Neural cell (in vitro differentiated cells): ENCODE data around the gene MID1. TPM values are rescaled to one million over a fixed set of nuclear protein-coding genes. Genes with fewer than 3 reads are reported as not detected.

Experiments used
- H2AFZ ChIP-seq: fragments of 200-600, 300-800 bp; sonication (generic), shearing (Covaris generic); 2 replicates; pipeline ENCODE4 v1.6.0; 2014; ENCODE audit warnings: low read depth, mild to moderate bottlenecking, antibody characterized with exemption, low read length, moderate library complexity
- H3F3A ChIP-seq: fragments of 200-600 bp; shearing (Covaris generic); 2 replicates; pipeline ENCODE4 v1.6.1; 2016; ENCODE audit warnings: mild to moderate bottlenecking, moderate library complexity, mixed read lengths, antibody characterized with exemption, low read length; ENCODE audit not compliant: insufficient read depth, poor library complexity, severe bottlenecking
- H3K27ac ChIP-seq: fragments of 200-600, 300-800 bp; sonication (generic), shearing (Covaris generic); 2 replicates; pipeline ENCODE4 v1.5.1; 2014; ENCODE audit warnings: mild to moderate bottlenecking, low read length, moderate library complexity
- H3K27me3 ChIP-seq: fragments of 300-800, 200-600 bp; sonication (generic), shearing (Covaris generic); 2 replicates; pipeline ENCODE4 v1.6.0; 2014; ENCODE audit warnings: mild to moderate bottlenecking, low read depth, low read length, moderate library complexity; ENCODE audit not compliant: insufficient read depth
- H3K36me3 ChIP-seq: fragments of 300-800, 200-600 bp; sonication (generic), shearing (Covaris generic); 2 replicates; pipeline ENCODE4 v1.5.1; 2014; ENCODE audit warnings: mild to moderate bottlenecking, antibody characterized with exemption, low read length, moderate library complexity; ENCODE audit not compliant: insufficient read depth
- H3K4me2 ChIP-seq: fragments of 300-800, 200-600 bp; sonication (generic), shearing (Covaris generic); 2 replicates; pipeline ENCODE4 v1.6.0; 2014; ENCODE audit warnings: mild to moderate bottlenecking, low read length
- H3K4me3 ChIP-seq: fragments of 300-800, 200-600 bp; sonication (generic), shearing (Covaris generic); 2 replicates; pipeline ENCODE4 v1.5.1; 2014; ENCODE audit warnings: mild to moderate bottlenecking, low read length, moderate library complexity
- H3K79me2 ChIP-seq: fragments of 200-600 bp; shearing (Covaris generic); replicated peaks from 2 replicates; pipeline ENCODE4 v1.6.0; 2014; ENCODE audit warnings: mild to moderate bottlenecking, low read length, moderate library complexity; ENCODE audit not compliant: insufficient read depth
- H3K9ac ChIP-seq: fragments of 300-800, 200-600 bp; sonication (generic), shearing (Covaris generic); 2 replicates; pipeline ENCODE4 v1.6.1; 2016; ENCODE audit warnings: mild to moderate bottlenecking, low read length, mixed read lengths
- H3K9me2 ChIP-seq: fragments of 200-600 bp; shearing (Covaris generic); 2 replicates; pipeline ENCODE4 v1.6.1; 2016; ENCODE audit warnings: mild to moderate bottlenecking, low read length, mixed read lengths; ENCODE audit not compliant: insufficient read depth
- H3K9me3 ChIP-seq: fragments of 200-600, 300-800 bp; sonication (generic), shearing (Covaris generic); 2 replicates; pipeline ENCODE4 v1.6.1; 2016; ENCODE audit warnings: mild to moderate bottlenecking, mixed run types, low read length, moderate library complexity, mixed read lengths
- H4K20me1 ChIP-seq: fragments of 200-600 bp; shearing (Covaris generic); 2 replicates; pipeline ENCODE4 v1.6.1; 2016; ENCODE audit warnings: mild to moderate bottlenecking, mixed run types; ENCODE audit not compliant: insufficient read depth
- CTCF ChIP-seq: fragments of 450-650 bp; IDR thresholded peaks from 2 replicates; pipeline ENCODE4 v1.5.1; 2014; ENCODE audit warnings: antibody characterized with exemption, mild to moderate bottlenecking, moderate library complexity; ENCODE audit not compliant: poor library complexity, severe bottlenecking
- EP300 ChIP-seq: fragments of 450-650 bp; conservative IDR thresholded peaks from 2 replicates; pipeline ENCODE4 v1.6.1; 2014; ENCODE audit warnings: antibody characterized with exemption, mild to moderate bottlenecking, moderate library complexity; ENCODE audit not compliant: poor library complexity, severe bottlenecking
- EZH2 ChIP-seq: fragments of 200-600, 300-800 bp; shearing (Covaris generic), sonication (generic); IDR thresholded peaks from 2 replicates; pipeline ENCODE4 v1.6.1; 2014; ENCODE audit warnings: antibody characterized with exemption, low read length, borderline replicate concordance, mild to moderate bottlenecking; ENCODE audit not compliant: insufficient read depth, poor library complexity, severe bottlenecking
- MXI1 ChIP-seq: fragments of 450-650 bp; conservative IDR thresholded peaks from 2 replicates; pipeline ENCODE4 v1.6.1; 2014; ENCODE audit warnings: antibody characterized with exemption, mild to moderate bottlenecking; ENCODE audit not compliant: poor library complexity, severe bottlenecking
- POLR2AphosphoS5 ChIP-seq: IDR thresholded peaks from 2 replicates; pipeline ENCODE4 v1.6.1; 2012
- RAD21 ChIP-seq: fragments of 450-650 bp; conservative IDR thresholded peaks from 2 replicates; pipeline ENCODE4 v1.6.1; 2014; ENCODE audit warnings: antibody characterized with exemption, mild to moderate bottlenecking, moderate library complexity
- REST ChIP-seq: IDR thresholded peaks from 2 replicates; pipeline ENCODE4 v1.6.1; 2012; ENCODE audit warnings: borderline replicate concordance
- SMC3 ChIP-seq: fragments of 450-650 bp; conservative IDR thresholded peaks from 2 replicates; pipeline ENCODE4 v1.6.1; 2014; ENCODE audit warnings: antibody characterized with exemption, mild to moderate bottlenecking, moderate library complexity; ENCODE audit not compliant: poor library complexity
- TAF1 ChIP-seq: IDR thresholded peaks from 2 replicates; pipeline ENCODE4 v1.6.1; 2012; ENCODE audit warnings: low read depth
- polyA plus RNA-seq: library from polyadenylated mRNA; depleted of rRNA; stranded (reverse); fragments of >200 nt; gene quantifications from 2 replicates; pipeline ENCODE4 v1.2.3, GENCODE V29; 2014

MID1 gene
- polyA plus RNA-seq, 1 donor from 2014 or later: 16.6 TPM

GRCh38 chrX:10653302-10653701 is 32.9 kb upstream of the MID1 start:
- Histone ChIP-seq H3F3A (no peaks in the 10 kb centered on the region), H3K27me3 (no peaks in the 10 kb centered on the region), H3K79me2 (no peaks in the 10 kb centered on the region), H3K9me3 (no peaks in the 10 kb centered on the region), H4K20me1 (no peaks in the 10 kb centered on the region), H2AFZ (no peak overlapping the region), H3K27ac (no peak overlapping the region), H3K4me2 (no peak overlapping the region), H3K9me2 (no peaks in the 10 kb centered on the region), H3K9ac (no peak overlapping the region), H3K4me3 (no peak overlapping the region), H3K36me3 (no peaks in the 10 kb centered on the region)
- TF ChIP-seq RAD21: no peak
- no peak for TF ChIP-seq EP300
- TF ChIP-seq MXI1: no peak
- TF ChIP-seq TAF1: no peak
- TF ChIP-seq CTCF: no peak
- TF ChIP-seq EZH2: no peak
- no peak for TF ChIP-seq REST
- no peak for TF ChIP-seq POLR2AphosphoS5
- no peak for TF ChIP-seq SMC3

- H3K36me3 ChIP-seq: no peaks in the 10 kb centered on the region
- H3K27ac ChIP-seq: no peak overlapping the region
- no peaks in the 10 kb centered on the region for H4K20me1 ChIP-seq
- no peaks in the 10 kb centered on the region for H3K27me3 ChIP-seq
- H3K4me3 ChIP-seq: no peak overlapping the region
- H3K9me3 ChIP-seq: no peaks in the 10 kb centered on the region
- TF ChIP-seq RAD21 (no peak), EP300 (no peak), MXI1 (no peak), TAF1 (no peak)
- H3K4me2 ChIP-seq: no peak overlapping the region
- H3K9ac ChIP-seq: no peak overlapping the region
- H3K9me2 ChIP-seq: no peaks in the 10 kb centered on the region
- no peaks in the 10 kb centered on the region for H3K79me2 ChIP-seq
- H3F3A ChIP-seq: no peaks in the 10 kb centered on the region
- no peak overlapping the region for H2AFZ ChIP-seq
These were observed 28.9 kb upstream of the MID1 start for GRCh38 chrX:10649265-10649664.

GRCh38 chrX:10648614-10649013 is 28.2 kb upstream of the MID1 start:
- Histone ChIP-seq H3K27ac (no peak overlapping the region), H2AFZ (no peak overlapping the region)
- TF ChIP-seq CTCF: no peak
- TF ChIP-seq RAD21: no peak
- TF ChIP-seq POLR2AphosphoS5: no peak
- TF ChIP-seq SMC3: no peak
- TF ChIP-seq TAF1: no peak
- TF ChIP-seq EP300: no peak
- no peak for TF ChIP-seq EZH2
- no peak for TF ChIP-seq REST
- no peak for TF ChIP-seq MXI1

More at GRCh38 chrX:10648614-10649013, 28.2 kb upstream of the MID1 start:
- H3K9ac ChIP-seq: no peak overlapping the region
- H3K4me2 ChIP-seq: no peak overlapping the region
- H3K4me3 ChIP-seq: no peak overlapping the region
- no peaks in the 10 kb centered on the region for H3K36me3 ChIP-seq
- no peaks in the 10 kb centered on the region for H3K79me2 ChIP-seq
- H4K20me1 ChIP-seq: no peaks in the 10 kb centered on the region
- H3K9me2 ChIP-seq: no peaks in the 10 kb centered on the region
- H3K27me3 ChIP-seq: no peaks in the 10 kb centered on the region
- no peaks in the 10 kb centered on the region for H3K9me3 ChIP-seq
- no peaks in the 10 kb centered on the region for H3F3A ChIP-seq
